Mesenchymal stem cell (in vitro differentiated cells and primary cell): Measurements from ENCODE around the gene KIF18A.

Experiments used
- DNase-seq: peaks from one replicate; pipeline ENCODE4 v3.0.0-alpha.2; 2013
- H2AFZ ChIP-seq: one replicate; pipeline ENCODE4 v1.6.1; 2013; ENCODE audit warnings: low read depth, mild to moderate bottlenecking, control low read depth, inconsistent platforms, low read length, moderate library complexity
- H2AK5ac ChIP-seq: 2 replicates; pipeline ENCODE4 v1.6.1; 2013; ENCODE audit warnings: low read length, moderate library complexity, mild to moderate bottlenecking, inconsistent platforms; ENCODE audit not compliant: severe bottlenecking
- H2BK120ac ChIP-seq: one replicate; pipeline ENCODE4 v1.6.1; 2013; ENCODE audit warnings: low read depth, mild to moderate bottlenecking, inconsistent platforms, low read length, moderate library complexity
- H2BK12ac ChIP-seq, 2 experiments: one replicate each; pipeline ENCODE4 v1.6.1; 2013; ENCODE audit warnings: inconsistent platforms in 2 of 2, low read length in 2 of 2, mild to moderate bottlenecking in 2 of 2, moderate library complexity in 2 of 2, control low read depth in 1 of 2
- H2BK15ac ChIP-seq: one replicate; pipeline ENCODE4 v1.6.1; 2013; ENCODE audit warnings: mild to moderate bottlenecking, low read depth, inconsistent platforms; ENCODE audit not compliant: poor library complexity, severe bottlenecking
- H2BK5ac ChIP-seq: 2 replicates; pipeline ENCODE4 v1.6.1; 2013; ENCODE audit warnings: low read depth, mild to moderate bottlenecking, low read length, control low read depth, inconsistent platforms; ENCODE audit not compliant: poor library complexity, severe bottlenecking
- H3K14ac ChIP-seq, 2 experiments: one replicate each; pipeline ENCODE4 v1.6.1; 2013; ENCODE audit warnings: inconsistent platforms in 2 of 2, low read length in 2 of 2, control low read depth in 1 of 2, mild to moderate bottlenecking in 1 of 2, moderate library complexity in 1 of 2
- H3K18ac ChIP-seq, 2 experiments: one replicate each; pipeline ENCODE4 v1.6.1; 2013; ENCODE audit warnings: inconsistent platforms in 2 of 2, low read length in 2 of 2, control low read depth in 1 of 2, low read depth in 1 of 2, mild to moderate bottlenecking in 1 of 2
- H3K23ac ChIP-seq, 2 experiments: one replicate each; pipeline ENCODE4 v1.6.1; 2013; ENCODE audit warnings: inconsistent platforms in 2 of 2, low read length in 2 of 2, mild to moderate bottlenecking in 2 of 2, moderate library complexity in 2 of 2, control low read depth in 1 of 2
- H3K27ac ChIP-seq: 2 replicates; pipeline ENCODE4 v1.5.1; 2013; ENCODE audit warnings: mild to moderate bottlenecking, moderate library complexity, low read length, control low read depth, inconsistent platforms; ENCODE audit not compliant: poor library complexity, severe bottlenecking
- H3K27me3 ChIP-seq, 2 experiments: 2 replicates each; pipeline versions ENCODE4 v1.6.1 to v1.7.0; 2013; ENCODE audit warnings: low read length in 2 of 2, mild to moderate bottlenecking in 2 of 2, moderate library complexity in 2 of 2, control low read depth in 1 of 2, inconsistent platforms in 1 of 2; ENCODE audit not compliant: control insufficient read depth in 1 of 2, insufficient read depth in 1 of 2
- H3K36me3 ChIP-seq, 2 experiments: 2 replicates each; pipeline versions ENCODE4 v1.6.1 to v1.7.0; 2013; ENCODE audit warnings: low read length in 2 of 2, control low read depth in 1 of 2, inconsistent platforms in 1 of 2, low read depth in 1 of 2, mild to moderate bottlenecking in 1 of 2; ENCODE audit not compliant: insufficient read depth in 2 of 2, control insufficient read depth in 1 of 2
- H3K4ac ChIP-seq, 2 experiments: one replicate each; pipeline ENCODE4 v1.6.1; 2013; ENCODE audit warnings: inconsistent platforms in 2 of 2, low read length in 2 of 2, mild to moderate bottlenecking in 2 of 2, moderate library complexity in 2 of 2, control low read depth in 1 of 2, low read depth in 1 of 2
- H3K4me1 ChIP-seq: 2 replicates; pipeline ENCODE4 v1.6.1; 2013; ENCODE audit warnings: low read depth, low read length, control low read depth; ENCODE audit not compliant: control insufficient read depth, insufficient read depth
- H3K4me2 ChIP-seq: 2 replicates; pipeline ENCODE4 v1.6.1; 2013; ENCODE audit warnings: low read length, mild to moderate bottlenecking, inconsistent platforms; ENCODE audit not compliant: poor library complexity, severe bottlenecking
- H3K4me3 ChIP-seq, 2 experiments: 2 replicates each; pipeline versions ENCODE4 v1.5.1 to v1.7.0; 2013; ENCODE audit warnings: low read length in 2 of 2, mild to moderate bottlenecking in 2 of 2, control low read depth in 1 of 2, low read depth in 1 of 2; ENCODE audit not compliant: insufficient read depth in 1 of 2
- H3K79me1 ChIP-seq: replicated peaks from 2 replicates; pipeline ENCODE4 v1.6.1; 2013; ENCODE audit warnings: mild to moderate bottlenecking, control low read depth, low read length, inconsistent platforms; ENCODE audit not compliant: poor library complexity, severe bottlenecking
- H3K9ac ChIP-seq: 2 replicates; pipeline ENCODE4 v1.7.0; 2013; ENCODE audit warnings: mild to moderate bottlenecking, low read length, moderate library complexity
- H3K9me3 ChIP-seq: 2 replicates; pipeline ENCODE4 v1.7.0; 2013; ENCODE audit warnings: mild to moderate bottlenecking, low read length; ENCODE audit not compliant: control insufficient read depth
- H4K8ac ChIP-seq: one replicate; pipeline ENCODE4 v1.6.1; 2013; ENCODE audit warnings: inconsistent platforms, mild to moderate bottlenecking, low read length, moderate library complexity
- H4K91ac ChIP-seq: one replicate; pipeline ENCODE4 v1.6.1; 2013; ENCODE audit warnings: mild to moderate bottlenecking, low read length, inconsistent platforms
- WGBS: methylation state at CpG from one replicate; pipeline ENCODE4 v1.1.7; 2013; ENCODE audit warnings: mixed read lengths; 5-methylcytosine and 5-hydroxymethylcytosine counted together

KIF18A gene

GRCh38 chr11:28107191-28107749 is 686 bp downstream of the KIF18A start:
- Histone ChIP-seq H3K4me3 (peak overlapping the region; percentile 53 to 89), H2BK15ac (no peak overlapping the region), H3K79me1 (peaks cover 3% of the 10 kb centered on the region), H3K4ac (no peak overlapping the region), H4K8ac (no peak overlapping the region), H3K4me1 (peaks cover 3% of the 10 kb centered on the region), H2BK5ac (no peak overlapping the region), H3K36me3 (no peaks in the 10 kb centered on the region), H3K4me2 (peak overlapping the region; percentile 64), H2BK12ac (no peak overlapping the region), H3K27ac (peak overlapping the region; percentile 86), H2AFZ (no peak overlapping the region), H4K91ac (no peak overlapping the region), H3K18ac (no peak overlapping the region), H2BK120ac (no peak overlapping the region), H2AK5ac (no peak overlapping the region), H3K27me3 (no peaks in the 10 kb centered on the region), H3K23ac (no peak overlapping the region), H3K9me3 (no peaks in the 10 kb centered on the region), H3K9ac (peak overlapping the region; percentile 99), H3K14ac (no peak overlapping the region)
- DNase-seq, result peak; percentile 63
- WGBS, result 2% methylated on average over 10 of the region's 11 CpGs

- Histone ChIP-seq H3K4me2 (peak overlapping the region; percentile 28), H3K4me3 (peak overlapping the region in 1 of 2 experiments; percentile 89), H3K4ac (peak overlapping the region in 1 of 2 experiments; percentile 51), H3K27ac (no peak overlapping the region), H2BK120ac (no peak overlapping the region), H3K4me1 (peaks cover 3% of the 10 kb centered on the region), H4K8ac (no peak overlapping the region), H2AFZ (no peak overlapping the region), H2BK12ac (peak overlapping the region in 1 of 2 experiments; percentile 89), H2BK5ac (no peak overlapping the region), H3K23ac (no peak overlapping the region), H3K18ac (no peak overlapping the region), H3K14ac (no peak overlapping the region), H3K9me3 (no peaks in the 10 kb centered on the region), H4K91ac (no peak overlapping the region), H3K27me3 (no peaks in the 10 kb centered on the region), H2AK5ac (no peak overlapping the region), H3K36me3 (no peaks in the 10 kb centered on the region), H3K9ac (peak overlapping the region; percentile 99), H2BK15ac (no peak overlapping the region), H3K79me1 (peaks cover 3% of the 10 kb centered on the region)
- DNase-seq, result peak; percentile 17
- 88% methylated on average over 9 of the region's 14 CpGs for WGBS
Observed at GRCh38 chr11:28106353-28107043, 1.5 kb downstream of the KIF18A start.

- Histone ChIP-seq H3K4me2 (no peak overlapping the region), H3K36me3 (no peaks in the 10 kb centered on the region), H3K27ac (no peak overlapping the region), H2BK15ac (no peak overlapping the region), H2BK120ac (no peak overlapping the region), H3K4ac (no peak overlapping the region), H4K8ac (no peak overlapping the region), H3K4me1 (peaks cover 3% of the 10 kb centered on the region), H3K18ac (no peak overlapping the region), H3K9ac (peak overlapping the region; percentile 36), H3K14ac (no peak overlapping the region), H2AK5ac (no peak overlapping the region), H2AFZ (no peak overlapping the region), H3K27me3 (no peaks in the 10 kb centered on the region), H3K79me1 (peaks cover 2% of the 10 kb centered on the region), H2BK5ac (no peak overlapping the region), H3K4me3 (peak overlapping the region in 1 of 2 experiments; percentile 16), H2BK12ac (no peak overlapping the region), H3K9me3 (no peaks in the 10 kb centered on the region), H4K91ac (no peak overlapping the region), H3K23ac (no peak overlapping the region)
- WGBS, result 85% methylated on average over 2 of the region's 5 CpGs
- DNase-seq, result peak; percentile 22
Observed at GRCh38 chr11:28105869-28106268, 2.1 kb downstream of the KIF18A start.

DNA sequence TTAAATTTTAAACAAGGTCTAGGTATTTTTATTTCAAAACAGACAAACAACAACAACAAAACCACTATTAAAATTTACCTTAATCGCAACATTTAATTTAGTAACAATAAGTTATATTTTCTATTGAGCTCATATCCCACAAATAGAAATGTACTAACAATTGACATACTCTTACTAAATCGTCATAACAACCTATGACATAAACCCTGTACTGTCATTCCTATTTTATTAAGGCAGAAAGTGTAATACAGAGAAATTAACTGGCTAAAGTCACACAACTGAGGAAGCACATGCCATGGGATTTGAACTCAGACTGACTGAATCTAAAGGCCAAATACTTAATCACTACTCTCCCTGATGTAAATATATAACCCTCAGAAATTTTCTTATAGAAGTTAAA is 3.0 kb downstream of the KIF18A start:
- Histone ChIP-seq H3K79me1 (peaks cover 4% of the 10 kb centered on the region), H3K4me3 (no peak overlapping the region), H2BK120ac (no peak overlapping the region), H3K4me1 (peaks cover 3% of the 10 kb centered on the region), H3K27ac (no peak overlapping the region), H3K4ac (no peak overlapping the region), H2BK5ac (no peak overlapping the region), H2BK12ac (no peak overlapping the region), H2AK5ac (no peak overlapping the region), H4K91ac (no peak overlapping the region), H3K23ac (no peak overlapping the region), H3K9me3 (no peaks in the 10 kb centered on the region), H3K14ac (no peak overlapping the region), H3K4me2 (no peak overlapping the region), H3K9ac (no peak overlapping the region), H3K27me3 (no peaks in the 10 kb centered on the region), H3K18ac (no peak overlapping the region), H2BK15ac (no peak overlapping the region), H2AFZ (no peak overlapping the region), H4K8ac (no peak overlapping the region), H3K36me3 (no peaks in the 10 kb centered on the region)
- peak; percentile 54 for DNase-seq
- 94% methylated on average over 2 of the region's 2 CpGs for WGBS
